NB4 (cell line): ENCODE results near the gene PDHA1.

Source experiments
- CTCF ChIP-seq: IDR thresholded peaks from one replicate; pipeline ENCODE4 v1.5.1; 2012; ENCODE audit warnings: low read depth, low read length
- POLR2A ChIP-seq: IDR thresholded peaks from 2 replicates; pipeline ENCODE4 v1.6.1; 2011; ENCODE audit warnings: mild to moderate bottlenecking; ENCODE audit not compliant: insufficient read length; ENCODE audit errors: extremely low read depth

- TF ChIP-seq CTCF (no peak), POLR2A (no peak)
Measured at GRCh38 chrX:19326567-19326966, 17.2 kb upstream of the PDHA1 start.
